K562 (cell line): Measurements from ENCODE around the gene TPD52L2. TPM values are rescaled to one million over a fixed set of nuclear protein-coding genes. Genes with fewer than 3 reads are reported as not detected.

ENCODE experiments used
- BDP1 ChIP-seq: IDR thresholded peaks from 3 replicates; pipeline ENCODE4 v1.6.1; 2011; ENCODE audit not compliant: insufficient read length, insufficient read depth
- CBX1 ChIP-seq: sonication (generic); IDR thresholded peaks from 2 replicates; pipeline ENCODE4 v1.6.1; 2016; ENCODE audit warnings: antibody characterized with exemption, low read depth, mild to moderate bottlenecking
- CBX2 ChIP-seq: fragments of 200-600 bp; sonication (generic); IDR thresholded peaks from one replicate; pipeline ENCODE4 v1.6.1; 2012; ENCODE audit warnings: mild to moderate bottlenecking, low read length, inconsistent platforms; ENCODE audit not compliant: insufficient read depth, poor library complexity, severe bottlenecking
- CXXC5 ChIP-seq: fragments of 250-450 bp; sonication (Bioruptor Pico); IDR thresholded peaks from 2 replicates; pipeline ENCODE4 v1.8.0; 2022; ENCODE audit warnings: inconsistent platforms, mild to moderate bottlenecking, moderate library complexity
- DACH1 ChIP-seq: fragments of 450-650 bp; IDR thresholded peaks from 2 replicates; pipeline ENCODE4 v1.6.1; 2018; ENCODE audit not compliant: partially characterized antibody
- ETV1 ChIP-seq: fragments of 450-650 bp; conservative IDR thresholded peaks from 2 replicates; pipeline ENCODE4 v1.6.1; 2016; ENCODE audit warnings: missing genetic modification characterization, control low read depth, low read depth, missing compliant biosample characterization
- FOXP1 ChIP-seq: sonication (generic); formaldehyde crosslinking; IDR thresholded peaks from 2 replicates; pipeline ENCODE4 v1.8.0; 2022; ENCODE audit warnings: mild to moderate bottlenecking, missing genetic modification reagents
- GATAD2B ChIP-seq: fragments of 450-650 bp; IDR thresholded peaks from 2 replicates; pipeline ENCODE4 v1.6.1; 2017; ENCODE audit warnings: mild to moderate bottlenecking, borderline replicate concordance
- HINFP ChIP-seq: fragments of 450-650 bp; conservative IDR thresholded peaks from 2 replicates; pipeline ENCODE4 v1.6.1; 2016; ENCODE audit warnings: missing genetic modification characterization, low read depth, mild to moderate bottlenecking, control low read depth, missing compliant biosample characterization
- IFI16 ChIP-seq: fragments of 250-450 bp; sonication (Bioruptor Pico); IDR thresholded peaks from 2 replicates; pipeline ENCODE4 v2.1.2; 2022; ENCODE audit warnings: mild to moderate bottlenecking, inconsistent platforms
- JUN ChIP-seq, 2 experiments: sonication (generic) in 1 of 2; formaldehyde crosslinking in 1 of 2; IDR thresholded peaks; 2 replicates each; pipeline versions ENCODE4 v1.6.1 to v1.8.0; 2012 to 2022; ENCODE audit warnings: borderline replicate concordance in 2 of 2, mild to moderate bottlenecking in 2 of 2, improper control_type of control experiment in 1 of 2, low read depth in 1 of 2, low read length in 1 of 2, missing genetic modification reagents in 1 of 2
- KLF13 ChIP-seq: fragments of 450-650 bp; IDR thresholded peaks from 2 replicates; pipeline ENCODE4 v1.6.1; 2016; ENCODE audit warnings: missing genetic modification characterization, low read depth, mild to moderate bottlenecking, missing compliant biosample characterization, moderate library complexity, borderline replicate concordance
- MCM7 ChIP-seq, 2 experiments: fragments of 450-650 bp; IDR thresholded peaks; 2 replicates each; pipeline ENCODE4 v1.6.1; 2016 to 2018
- NCOA6 ChIP-seq: fragments of 450-650 bp; IDR thresholded peaks from 2 replicates; pipeline ENCODE4 v1.6.1; 2017; ENCODE audit warnings: mild to moderate bottlenecking
- NFE2L1 ChIP-seq: fragments of 450-650 bp; IDR thresholded peaks from 2 replicates; pipeline ENCODE4 v1.6.1; 2016; ENCODE audit warnings: missing genetic modification characterization, low read depth, mild to moderate bottlenecking, missing compliant biosample characterization, moderate library complexity, borderline replicate concordance
- NONO ChIP-seq, 2 experiments: fragments of 200-400 bp in 1 of 2; fragments of 450-650 bp in 1 of 2; formaldehyde crosslinking in 1 of 2; IDR thresholded peaks; 2 replicates each; pipeline ENCODE4 v1.6.1; 2017; ENCODE audit warnings: low read depth in 2 of 2, mild to moderate bottlenecking in 2 of 2, moderate library complexity in 2 of 2, low read length in 1 of 2
- NR2C2 ChIP-seq, 2 experiments: fragments of 200-800 bp in 1 of 2; sonication (Bioruptor generic) in 1 of 2; sonication (generic) in 1 of 2; formaldehyde crosslinking in 1 of 2; IDR thresholded peaks; 2 replicates each; pipeline versions ENCODE4 v1.6.1 to v1.8.0; 2016 to 2022; ENCODE audit warnings: mild to moderate bottlenecking in 1 of 2, missing compliant biosample characterization in 1 of 2, missing genetic modification characterization in 1 of 2, missing genetic modification reagents in 1 of 2
- POU5F1 ChIP-seq: fragments of 150-350 bp; IDR thresholded peaks from 2 replicates; pipeline ENCODE4 v1.6.1; 2014; ENCODE audit warnings: borderline replicate concordance, low read length, low read depth, mild to moderate bottlenecking; ENCODE audit not compliant: partially characterized antibody
- RAD51 ChIP-seq: fragments of 450-650 bp; IDR thresholded peaks from 2 replicates; pipeline ENCODE4 v1.7.1; 2016; ENCODE audit warnings: low read depth, mild to moderate bottlenecking, borderline replicate concordance
- RFX7 ChIP-seq: fragments of 250-450 bp; sonication (Bioruptor Pico); IDR thresholded peaks from 2 replicates; pipeline ENCODE4 v1.5.1; 2021; ENCODE audit warnings: mild to moderate bottlenecking
- RNF2 ChIP-seq: sonication (generic); IDR thresholded peaks from 2 replicates; pipeline ENCODE4 v1.6.1; 2016
- SAFB2 ChIP-seq: fragments of 200-400 bp; formaldehyde crosslinking; IDR thresholded peaks from 2 replicates; pipeline ENCODE4 v1.6.1; 2018; ENCODE audit warnings: borderline replicate concordance, low read length, low read depth, moderate library complexity; ENCODE audit not compliant: severe bottlenecking
- TCF7 ChIP-seq: sonication (generic); IDR thresholded peaks from 2 replicates; pipeline ENCODE4 v1.6.1; 2016; ENCODE audit warnings: antibody characterized with exemption, borderline replicate concordance
- ZBTB1 ChIP-seq: sonication (generic); formaldehyde crosslinking; IDR thresholded peaks from 2 replicates; pipeline ENCODE4 v1.8.1; 2023; ENCODE audit warnings: missing genetic modification reagents, low read depth, mild to moderate bottlenecking, borderline replicate concordance
- ZC3H8 ChIP-seq: fragments of 450-650 bp; IDR thresholded peaks from 2 replicates; pipeline ENCODE4 v1.6.1; 2017
- ZKSCAN3 ChIP-seq: fragments of 250-450 bp; sonication (Bioruptor Pico); IDR thresholded peaks from 2 replicates; pipeline ENCODE4 v1.4.0; 2020
- ZNF134 ChIP-seq: fragments of 250-450 bp; sonication (Bioruptor Pico); conservative IDR thresholded peaks from 2 replicates; pipeline ENCODE4 v1.4.0; 2020
- polyA plus RNA-seq, 8 experiments: library from polyadenylated mRNA; depleted of rRNA in 4 of 8; stranded (reverse) in 5 of 8; unstranded in 3 of 8; fragments of >200 nt; fragmentation: Nextera tagmentation in 2 of 8; fragmentation: Illumina TruSeq in 1 of 8; extraction: Ambion mirVana in 2 of 8; extraction: Trizol in 1 of 8; gene quantifications; 2 replicates each; pipeline versions ENCODE4 v1.2.1 to v1.2.3, GENCODE V29; 2011 to 2014; ENCODE audit warnings: inconsistent platforms in 1 of 8, missing spikeins in 1 of 8
- total RNA-seq, 7 experiments: library from RNA; depleted of rRNA in 6 of 7; stranded (reverse); fragments of >200 nt in 6 of 7; fragmentation: Illumina TruSeq in 2 of 7; extraction: Trizol in 2 of 7; gene quantifications; 2 replicates each; pipeline versions ENCODE4 v1.2.1 to v1.2.3, GENCODE V29; 2011 to 2021; ENCODE audit warnings: low replicate concordance in 1 of 7
- TF ChIP-seq, protein P1 (sequence below): sonication (generic); formaldehyde crosslinking; IDR thresholded peaks from 2 replicates; pipeline ENCODE4 v1.8.0; 2022; ENCODE audit warnings: mild to moderate bottlenecking, missing genetic modification reagents
- TF ChIP-seq, protein P2 (sequence below): fragments of 450-650 bp; IDR thresholded peaks from 2 replicates; pipeline ENCODE4 v1.6.1; 2017; ENCODE audit warnings: mild to moderate bottlenecking, moderate library complexity

TPD52L2 gene
- total and polyA plus RNA-seq, 9 of the 15 experiments (the other 6 are each of a cell fraction or from before 2014, with no cell fraction given), result 1.9 to 117 (median 74.6) TPM

DNA sequence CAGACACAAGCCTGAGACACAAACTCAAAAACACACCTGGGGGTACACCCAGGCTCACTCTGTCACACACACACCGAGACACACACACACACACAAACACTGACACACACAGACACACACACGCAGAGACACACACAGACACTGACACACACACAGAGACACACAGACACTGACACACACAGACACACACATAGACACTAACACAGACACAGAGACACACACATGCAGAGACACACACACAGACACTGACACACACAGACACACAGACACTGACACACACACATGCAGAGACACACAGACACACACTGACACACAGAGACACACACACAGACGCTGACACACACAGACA is 18.2 kb upstream of the TPD52L2 start (continued):
- TF ChIP-seq SAFB2 (no peak), DACH1 (no peak), GATAD2B (no peak), CBX2 (no peak), ETV1 (no peak), FOXP1 (no peak), HINFP (no peak), NONO (IDR thresholded peaks at IDR 0.05; ENCODE audit: low read depth in 2 of 2, low read length in 1 of 2) (no peak), TCF7 (no peak), ZNF134 (no peak), NFE2L1 (tag) (no peak), CBX1 (no peak; the same call in 1 of the 2 replicates), ZKSCAN3 (CRISPR knock-in tag) (no peak), KLF13 (tag) (no peak), ZC3H8 (no peak), JUN (IDR thresholded peaks at IDR 0.05; ENCODE audit: borderline replicate concordance, low read depth, low read length) (no peak), JUN (CRISPR knock-in tag; IDR thresholded peaks at IDR 0.05; ENCODE audit: borderline replicate concordance) (no peak), RAD51 (no peak), IFI16 (CRISPR knock-in tag) (no peak), RNF2 (no peak), BDP1 (no peak), POU5F1 (no peak), CXXC5 (CRISPR knock-in tag) (no peak), RFX7 (CRISPR knock-in tag) (no peak), NCOA6 (no peak), ZBTB1 (no peak), MCM7 (IDR thresholded peaks at IDR 0.05) (peak; percentile 36 to 79; a peak in 1 of 4 replicates), NR2C2 (CRISPR knock-in tag; IDR thresholded peaks at IDR 0.05) (no peak), NR2C2 (tag; IDR thresholded peaks at IDR 0.05) (no peak)
- TF ChIP-seq, protein P1, sequence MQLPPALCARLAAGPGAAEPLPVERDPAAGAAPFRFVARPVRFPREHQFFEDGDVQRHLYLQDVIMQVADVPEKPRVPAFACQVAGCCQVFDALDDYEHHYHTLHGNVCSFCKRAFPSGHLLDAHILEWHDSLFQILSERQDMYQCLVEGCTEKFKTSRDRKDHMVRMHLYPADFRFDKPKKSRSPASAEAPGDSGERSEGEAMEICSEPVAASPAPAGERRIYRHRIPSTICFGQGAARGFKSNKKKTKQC (CRISPR knock-in tag), result no peak
- TF ChIP-seq, protein P2, sequence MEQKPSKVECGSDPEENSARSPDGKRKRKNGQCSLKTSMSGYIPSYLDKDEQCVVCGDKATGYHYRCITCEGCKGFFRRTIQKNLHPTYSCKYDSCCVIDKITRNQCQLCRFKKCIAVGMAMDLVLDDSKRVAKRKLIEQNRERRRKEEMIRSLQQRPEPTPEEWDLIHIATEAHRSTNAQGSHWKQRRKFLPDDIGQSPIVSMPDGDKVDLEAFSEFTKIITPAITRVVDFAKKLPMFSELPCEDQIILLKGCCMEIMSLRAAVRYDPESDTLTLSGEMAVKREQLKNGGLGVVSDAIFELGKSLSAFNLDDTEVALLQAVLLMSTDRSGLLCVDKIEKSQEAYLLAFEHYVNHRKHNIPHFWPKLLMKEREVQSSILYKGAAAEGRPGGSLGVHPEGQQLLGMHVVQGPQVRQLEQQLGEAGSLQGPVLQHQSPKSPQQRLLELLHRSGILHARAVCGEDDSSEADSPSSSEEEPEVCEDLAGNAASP, result no peak
